HG03442 (cell line): ENCODE measurements around the gene CCL18.
"Not testable (repeated sequence)": the region's sequence is repeated elsewhere in the genome, so short reads cannot be mapped to it uniquely, and the experiment has no call there.

ENCODE experiments used
- ATAC-seq: cut with Tn5 transposase; IDR thresholded peaks from one replicate; pipeline ENCODE4 v1.9.1; 2021; ENCODE audit warnings: mild to moderate bottlenecking, moderate library complexity; ENCODE audit not compliant: unreplicated experiment

CCL18 gene

GRCh38 chr17:36063786-36064541, at the start of gene CCL18:
Gene CCL18, plus strand, starts transcription at chr17:36064272. Its CDS starts 71 bp downstream, at chr17:36064343.
- ATAC-seq: no peak

DNA sequence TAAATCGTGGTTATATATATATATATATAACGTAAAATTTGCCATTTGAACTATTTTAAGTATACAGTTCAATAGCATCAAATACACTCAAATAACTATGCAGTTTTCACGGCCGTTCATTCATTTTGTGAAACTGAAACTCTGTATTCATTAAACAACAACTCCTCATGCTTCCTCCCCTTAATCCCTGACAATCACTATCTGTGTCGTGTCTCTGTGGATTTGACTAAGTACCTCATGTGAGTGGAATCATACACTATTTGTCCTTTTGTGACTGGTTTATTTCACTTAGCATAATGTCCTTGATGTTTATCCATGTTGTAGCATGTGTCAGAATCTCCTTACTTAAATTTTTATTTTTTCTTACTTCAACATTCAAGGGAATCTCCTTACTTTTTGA, 49.1 kb upstream of the CCL18 start:
- ATAC-seq: no peak

GRCh38 chr17:36015895-36016294, 48.2 kb upstream of the CCL18 start:
- ATAC-seq: not testable (repeated sequence)

- ATAC-seq: no peak
Observed at GRCh38 chr17:36016555-36016954, 47.5 kb upstream of the CCL18 start.

GRCh38 chr17:36017799-36018198, 46.3 kb upstream of the CCL18 start, which contains the start of gene CCL23:
Gene CCL23, minus strand, starts transcription at chr17:36017972. Its CDS starts 75 bp downstream, at chr17:36017897.
- ATAC-seq: no peak

DNA sequence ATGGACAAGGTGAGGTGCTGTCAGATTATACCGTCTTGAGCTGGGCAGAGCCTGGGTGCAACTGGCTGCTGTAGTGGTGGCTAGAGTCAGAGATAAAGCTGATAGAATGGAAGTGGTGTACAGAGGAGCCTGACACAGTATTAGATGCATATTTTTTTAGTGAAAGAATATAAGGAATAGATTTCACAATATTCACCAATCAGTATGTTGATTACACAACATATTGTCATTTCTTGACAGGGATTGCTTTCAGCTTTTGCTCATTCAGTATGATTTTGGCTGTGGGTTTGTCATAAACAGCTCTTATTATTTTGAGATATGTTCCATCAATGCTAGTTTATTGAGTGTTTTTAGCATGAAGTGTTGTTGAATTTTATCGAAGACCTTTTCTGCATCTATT, 44.6 kb upstream of the CCL18 start:
- ATAC-seq: no peak

- no peak for ATAC-seq
Observed at GRCh38 chr17:36024106-36024869, 39.8 kb upstream of the CCL18 start.

DNA sequence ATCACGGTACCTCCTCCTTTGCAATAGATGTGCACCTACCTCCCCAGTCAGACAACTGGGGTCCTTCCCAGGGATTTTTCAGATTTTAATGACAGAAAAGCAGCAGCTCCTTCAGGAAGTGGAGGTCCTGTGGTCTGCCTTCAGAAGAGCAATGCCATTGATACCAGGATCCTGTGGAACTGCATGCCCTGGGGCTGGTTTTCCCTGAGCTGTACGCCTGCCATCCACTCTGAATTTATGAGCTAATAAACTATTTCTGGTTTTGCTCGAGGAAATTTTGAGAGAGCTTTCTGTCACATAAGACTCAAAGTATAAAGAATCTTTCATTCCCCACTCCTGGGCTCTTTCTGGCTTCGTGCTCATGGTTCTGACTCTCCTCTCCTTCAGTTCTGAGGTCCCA, 36.3 kb upstream of the CCL18 start:
- ATAC-seq: no peak

DNA sequence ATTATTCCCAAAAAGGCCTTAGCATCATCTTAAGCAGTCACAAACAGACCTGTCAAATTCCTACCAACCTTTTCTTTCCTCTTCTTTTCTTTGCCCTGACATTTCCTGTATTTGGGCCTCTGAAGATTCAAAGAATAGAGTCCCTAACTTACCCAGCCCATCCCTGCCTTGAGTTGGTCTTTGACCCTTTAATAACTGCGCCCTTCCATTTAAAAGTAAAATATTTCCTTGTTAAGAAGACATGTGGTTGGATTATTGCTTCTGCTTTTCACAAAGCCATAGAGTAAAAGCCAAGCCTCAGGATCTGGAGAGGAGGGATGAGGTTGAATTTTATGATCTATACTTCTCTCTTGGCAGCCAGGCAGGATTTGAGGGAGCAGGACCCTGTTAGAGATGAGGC, 33.1 kb upstream of the CCL18 start:
- ATAC-seq: no peak

DNA sequence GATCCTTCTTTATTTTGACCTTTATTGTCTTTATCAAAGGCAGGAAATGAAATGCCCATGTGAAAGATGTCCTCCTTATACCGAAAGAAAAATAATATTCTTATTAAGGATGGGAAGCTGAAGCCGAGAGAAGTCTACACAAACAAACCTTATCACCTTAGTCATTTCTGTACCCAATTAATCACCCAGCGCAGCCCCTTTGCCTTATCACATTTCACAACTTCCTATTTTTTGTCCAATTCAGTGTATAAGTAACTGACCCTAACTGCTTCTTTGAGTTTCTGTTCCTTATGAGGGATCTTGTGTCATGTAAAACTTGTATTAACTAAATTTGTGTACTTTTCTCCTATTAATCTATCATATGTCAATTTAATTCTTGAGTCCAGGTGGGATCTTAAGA, 29.9 kb upstream of the CCL18 start:
- ATAC-seq: no peak

GRCh38 chr17:36036235-36036634, 27.8 kb upstream of the CCL18 start:
- no peak for ATAC-seq

- ATAC-seq: no peak
Observed at GRCh38 chr17:36048066-36048465, 16.0 kb upstream of the CCL18 start.

GRCh38 chr17:36049643-36050042, 14.4 kb upstream of the CCL18 start:
- ATAC-seq: no peak

GRCh38 chr17:36055171-36055570, 8.9 kb upstream of the CCL18 start:
- ATAC-seq: no peak

DNA sequence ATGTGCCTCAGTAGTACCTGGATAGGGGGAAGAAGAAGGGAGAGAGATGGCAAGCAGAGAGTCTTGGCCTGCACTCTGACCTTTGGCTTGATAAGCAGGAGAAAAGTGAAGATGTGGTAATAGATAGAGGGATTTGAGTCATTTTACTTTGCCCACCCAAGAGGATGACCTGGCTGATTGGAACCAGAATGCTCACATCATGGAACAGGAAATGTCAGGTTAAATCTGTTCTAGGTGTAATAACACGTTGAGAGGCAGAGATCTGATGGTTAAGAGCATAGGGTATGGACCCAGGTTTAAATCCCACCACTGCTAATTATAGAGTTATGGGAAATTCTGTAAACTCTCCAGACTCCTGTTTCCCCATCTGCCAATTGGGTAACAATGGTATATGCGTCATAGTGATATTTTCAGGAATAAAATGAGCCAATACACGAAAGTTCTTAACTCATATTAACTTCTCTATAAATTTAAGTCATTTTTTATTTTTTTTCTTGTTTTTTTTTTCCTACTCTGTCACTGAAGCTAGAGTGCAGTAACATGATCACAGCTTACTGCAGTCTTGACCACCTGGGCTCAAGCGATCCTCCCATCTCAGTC, 8.1 kb upstream of the CCL18 start:
- no peak for ATAC-seq

GRCh38 chr17:36057911-36058310, 6.2 kb upstream of the CCL18 start:
- no peak for ATAC-seq

GRCh38 chr17:36059406-36059805, 4.7 kb upstream of the CCL18 start:
- no peak for ATAC-seq

DNA sequence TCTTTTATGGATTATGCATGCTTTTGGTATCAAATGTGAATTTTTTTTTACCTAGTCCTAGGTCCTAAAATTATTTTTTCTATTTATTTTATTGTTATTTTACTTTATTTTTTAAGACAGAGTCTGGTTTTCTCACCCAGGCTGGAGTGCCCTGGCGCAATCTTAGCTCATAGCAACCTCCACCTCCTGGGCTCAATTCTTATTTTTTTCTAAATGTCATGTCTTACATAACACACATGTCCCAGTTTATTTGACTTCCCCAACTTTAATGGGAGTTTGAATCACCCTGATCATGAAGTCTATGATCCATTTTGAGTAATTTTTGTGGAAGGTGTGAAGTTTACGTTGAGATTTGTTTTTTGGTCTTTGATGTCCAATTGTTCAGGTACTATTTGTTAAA, 3.3 kb upstream of the CCL18 start:
- ATAC-seq: no peak

DNA sequence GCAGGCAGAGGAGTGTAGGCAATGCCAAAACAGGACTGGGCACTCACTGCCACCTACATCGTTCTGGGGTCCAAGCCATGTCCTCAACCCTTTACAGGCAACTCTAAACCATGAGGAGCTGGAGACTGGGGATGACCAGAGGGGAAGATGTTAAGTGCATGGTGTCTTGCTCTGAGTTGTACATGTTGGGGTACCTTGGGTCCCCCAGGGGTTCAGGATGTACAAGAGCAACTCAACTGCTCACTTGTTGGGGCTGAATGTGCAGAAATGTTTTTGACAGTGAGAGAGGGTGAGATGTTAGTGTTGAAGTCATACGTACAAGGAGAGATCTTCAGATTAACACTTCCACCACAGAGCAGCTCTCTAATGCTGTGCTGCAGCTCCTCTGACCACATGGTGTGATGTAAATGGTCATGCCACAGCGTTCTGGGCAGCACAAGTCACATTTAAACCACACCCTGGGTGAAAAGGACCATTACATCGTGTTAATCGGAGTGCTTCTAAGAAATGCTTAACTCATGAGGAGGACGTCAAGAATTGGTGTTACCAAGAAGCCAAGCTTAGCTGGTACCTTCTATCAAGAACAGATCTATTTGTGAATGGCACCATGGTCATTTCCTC, 2.4 kb downstream of the CCL18 start:
- ATAC-seq: no peak

GRCh38 chr17:36068524-36068923, 4.5 kb downstream of the CCL18 start:
- no peak for ATAC-seq

- no peak for ATAC-seq
Observed at GRCh38 chr17:36069136-36069535, 5.1 kb downstream of the CCL18 start.
